ENCODE data around the gene RAD51D.

The RAD51D gene

GRCh38 chr17:35057332-35057915 is 62.2 kb downstream of the RAD51D start:
- no peak overlapping the region for H3K27ac ChIP-seq
- DNase-seq, result no peak
- TF ChIP-seq, protein P1, sequence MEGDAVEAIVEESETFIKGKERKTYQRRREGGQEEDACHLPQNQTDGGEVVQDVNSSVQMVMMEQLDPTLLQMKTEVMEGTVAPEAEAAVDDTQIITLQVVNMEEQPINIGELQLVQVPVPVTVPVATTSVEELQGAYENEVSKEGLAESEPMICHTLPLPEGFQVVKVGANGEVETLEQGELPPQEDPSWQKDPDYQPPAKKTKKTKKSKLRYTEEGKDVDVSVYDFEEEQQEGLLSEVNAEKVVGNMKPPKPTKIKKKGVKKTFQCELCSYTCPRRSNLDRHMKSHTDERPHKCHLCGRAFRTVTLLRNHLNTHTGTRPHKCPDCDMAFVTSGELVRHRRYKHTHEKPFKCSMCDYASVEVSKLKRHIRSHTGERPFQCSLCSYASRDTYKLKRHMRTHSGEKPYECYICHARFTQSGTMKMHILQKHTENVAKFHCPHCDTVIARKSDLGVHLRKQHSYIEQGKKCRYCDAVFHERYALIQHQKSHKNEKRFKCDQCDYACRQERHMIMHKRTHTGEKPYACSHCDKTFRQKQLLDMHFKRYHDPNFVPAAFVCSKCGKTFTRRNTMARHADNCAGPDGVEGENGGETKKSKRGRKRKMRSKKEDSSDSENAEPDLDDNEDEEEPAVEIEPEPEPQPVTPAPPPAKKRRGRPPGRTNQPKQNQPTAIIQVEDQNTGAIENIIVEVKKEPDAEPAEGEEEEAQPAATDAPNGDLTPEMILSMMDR (IDR thresholded peaks at IDR 0.05; ENCODE audit: low read depth, low read length), result no peak

GRCh38 chr17:35056013-35056412 is 63.6 kb downstream of the RAD51D start:
- H3K36me3 ChIP-seq, result no peaks in the 10 kb centered on the region
- no peak overlapping the region for H3K27ac ChIP-seq

More at GRCh38 chr17:35057332-35057915, 62.2 kb downstream of the RAD51D start:
- Histone ChIP-seq H3K4me3 (ENCODE audit: low read depth, low read length) (no peak overlapping the region), H3K36me3 (no peaks in the 10 kb centered on the region), H3K27me3 (ENCODE audit: insufficient read depth, low read depth, severe bottlenecking) (no peaks in the 10 kb centered on the region), H3K9me3 (ENCODE audit: severe bottlenecking) (no peaks in the 10 kb centered on the region)

GRCh38 chr17:35053204-35053603 is 66.5 kb downstream of the RAD51D start:
- Histone ChIP-seq H3K27me3 (ENCODE audit: insufficient read depth, low read depth, severe bottlenecking) (no peaks in the 10 kb centered on the region), H3K9me3 (ENCODE audit: severe bottlenecking) (no peaks in the 10 kb centered on the region), H3K4me3 (ENCODE audit: low read depth, low read length) (no peak overlapping the region), H3K36me3 (no peaks in the 10 kb centered on the region), H3K27ac (no peak overlapping the region)
- DNase-seq, result no peak
- TF ChIP-seq, protein P1 (IDR thresholded peaks at IDR 0.05; ENCODE audit: low read depth, low read length), result no peak

More at GRCh38 chr17:35056013-35056412, 63.6 kb downstream of the RAD51D start:
- Histone ChIP-seq H3K9me3 (ENCODE audit: severe bottlenecking) (no peaks in the 10 kb centered on the region), H3K27me3 (ENCODE audit: insufficient read depth, low read depth, severe bottlenecking) (no peaks in the 10 kb centered on the region), H3K4me3 (ENCODE audit: low read depth, low read length) (no peak overlapping the region)
- DNase-seq, result no peak
- TF ChIP-seq, protein P1 (IDR thresholded peaks at IDR 0.05; ENCODE audit: low read depth, low read length), result no peak

DNA sequence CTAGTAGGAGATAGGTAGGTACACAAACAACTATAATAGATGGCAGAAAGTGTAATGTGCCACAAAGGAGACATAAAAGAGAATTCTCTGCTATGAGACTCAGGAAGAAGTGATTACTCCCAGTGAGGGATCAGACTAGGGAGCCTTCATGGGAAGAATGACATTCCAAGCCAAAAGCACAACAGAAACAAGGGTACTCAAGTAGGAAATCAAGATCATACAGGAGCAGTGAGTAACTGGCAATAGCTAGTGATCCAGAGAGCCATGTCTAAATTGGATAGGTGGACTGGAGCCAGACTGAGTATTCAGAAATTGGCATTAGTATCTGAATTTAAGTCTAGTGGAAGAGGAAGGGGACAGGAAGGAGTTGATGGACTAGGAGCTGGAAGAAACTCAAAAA is 66.9 kb downstream of the RAD51D start:
- Histone ChIP-seq H3K36me3 (no peaks in the 10 kb centered on the region), H3K4me3 (ENCODE audit: low read depth, low read length) (no peak overlapping the region), H3K27me3 (ENCODE audit: insufficient read depth, low read depth, severe bottlenecking) (no peaks in the 10 kb centered on the region), H3K9me3 (ENCODE audit: severe bottlenecking) (no peaks in the 10 kb centered on the region), H3K27ac (no peak overlapping the region)
- no peak for DNase-seq
- TF ChIP-seq, protein P1 (IDR thresholded peaks at IDR 0.05; ENCODE audit: low read depth, low read length), result no peak

GRCh38 chr17:35052241-35052610 is 67.4 kb downstream of the RAD51D start:
- H3K27me3 ChIP-seq (ENCODE audit: insufficient read depth, low read depth, severe bottlenecking), result no peaks in the 10 kb centered on the region
- H3K4me3 ChIP-seq (ENCODE audit: low read depth, low read length), result no peak overlapping the region
- H3K27ac ChIP-seq, result no peak overlapping the region
- no peaks in the 10 kb centered on the region for H3K36me3 ChIP-seq
- TF ChIP-seq, protein P1 (IDR thresholded peaks at IDR 0.05; ENCODE audit: low read depth, low read length), result no peak
- no peak for DNase-seq
- H3K9me3 ChIP-seq (ENCODE audit: severe bottlenecking), result no peaks in the 10 kb centered on the region

Measured in WERI-Rb-1 (cell line).